ENCODE measurements around the gene ZKSCAN1. TPM values are rescaled to one million over a fixed set of nuclear protein-coding genes. Genes with fewer than 3 reads are reported as not detected.
"Not testable (repeated sequence)": the region's sequence is repeated elsewhere in the genome, so short reads cannot be mapped to it uniquely, and the experiment has no call there.

The ZKSCAN1 gene
- total and polyA plus RNA-seq, 3 donors from 2014 or later, result 30.7 to 71.3 (median 65.3) TPM

GRCh38 chr7:99984593-99984992, 30.8 kb upstream of the ZKSCAN1 start:
- 60 to 63% methylated on average over 2 of the region's 2 CpGs for WGBS, 2 donors
- H3K27me3 ChIP-seq, result no peaks in the 10 kb centered on the region

DNA sequence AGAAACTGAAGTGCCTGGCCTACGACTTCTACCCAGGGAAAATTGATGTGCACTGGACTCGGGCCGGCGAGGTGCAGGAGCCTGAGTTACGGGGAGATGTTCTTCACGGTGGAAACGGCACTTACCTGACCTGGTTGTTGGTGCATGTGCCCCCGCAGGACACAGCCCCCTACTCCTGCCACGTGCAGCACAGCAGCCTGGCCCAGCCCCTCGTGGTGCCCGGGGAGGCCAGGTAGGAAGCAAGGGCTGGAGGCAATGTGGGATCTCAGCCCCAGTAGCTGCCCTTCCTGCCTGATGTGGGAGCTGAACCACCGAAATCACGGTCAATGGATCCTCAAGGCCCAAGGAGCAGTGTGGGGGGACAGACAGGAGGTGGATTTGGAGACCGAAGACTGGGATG, 28.1 kb upstream of the ZKSCAN1 start:
- WGBS, 2 donors, result 81 to 83% methylated on average over 14 of the region's 14 CpGs
- H3K4me3 ChIP-seq; DNase-seq; H3K27me3 ChIP-seq; H3K4me1 ChIP-seq; intact Hi-C loops (cut with DNase I; ENCODE audit: low total_unique reads); H3K36me3 ChIP-seq (ENCODE audit: low read depth, missing control alignments); H3K27ac ChIP-seq; H3K9me3 ChIP-seq: not testable (repeated sequence)

More at GRCh38 chr7:99984593-99984992, 30.8 kb upstream of the ZKSCAN1 start:
- intact Hi-C loops (cut with DNase I; ENCODE audit: low total_unique reads), result no loop called here
- TF ChIP-seq, protein P1, sequence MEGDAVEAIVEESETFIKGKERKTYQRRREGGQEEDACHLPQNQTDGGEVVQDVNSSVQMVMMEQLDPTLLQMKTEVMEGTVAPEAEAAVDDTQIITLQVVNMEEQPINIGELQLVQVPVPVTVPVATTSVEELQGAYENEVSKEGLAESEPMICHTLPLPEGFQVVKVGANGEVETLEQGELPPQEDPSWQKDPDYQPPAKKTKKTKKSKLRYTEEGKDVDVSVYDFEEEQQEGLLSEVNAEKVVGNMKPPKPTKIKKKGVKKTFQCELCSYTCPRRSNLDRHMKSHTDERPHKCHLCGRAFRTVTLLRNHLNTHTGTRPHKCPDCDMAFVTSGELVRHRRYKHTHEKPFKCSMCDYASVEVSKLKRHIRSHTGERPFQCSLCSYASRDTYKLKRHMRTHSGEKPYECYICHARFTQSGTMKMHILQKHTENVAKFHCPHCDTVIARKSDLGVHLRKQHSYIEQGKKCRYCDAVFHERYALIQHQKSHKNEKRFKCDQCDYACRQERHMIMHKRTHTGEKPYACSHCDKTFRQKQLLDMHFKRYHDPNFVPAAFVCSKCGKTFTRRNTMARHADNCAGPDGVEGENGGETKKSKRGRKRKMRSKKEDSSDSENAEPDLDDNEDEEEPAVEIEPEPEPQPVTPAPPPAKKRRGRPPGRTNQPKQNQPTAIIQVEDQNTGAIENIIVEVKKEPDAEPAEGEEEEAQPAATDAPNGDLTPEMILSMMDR (IDR thresholded peaks at IDR 0.05), result no peak
- TF ChIP-seq POLR2A (IDR thresholded peaks at IDR 0.05), result no peak
- H3K9me3 ChIP-seq, result no peaks in the 10 kb centered on the region
- no peak overlapping the region for H3K27ac ChIP-seq
- H3K4me3 ChIP-seq, result no peak overlapping the region
- H3K36me3 ChIP-seq (ENCODE audit: low read depth, missing control alignments), result no peaks in the 10 kb centered on the region
- DNase-seq, result no peak
- no peaks in the 10 kb centered on the region for H3K4me1 ChIP-seq

- intact Hi-C loops (cut with DNase I; ENCODE audit: low total_unique reads), result no loop called here
- TF ChIP-seq, protein P1 (IDR thresholded peaks at IDR 0.05), result no peak
- TF ChIP-seq POLR2A (IDR thresholded peaks at IDR 0.05), result no peak
- no peak for DNase-seq
- Histone ChIP-seq H3K4me3 (no peak overlapping the region), H3K36me3 (ENCODE audit: low read depth, missing control alignments) (no peaks in the 10 kb centered on the region), H3K4me1 (peaks cover 9% of the 10 kb centered on the region), H3K27me3 (no peaks in the 10 kb centered on the region), H3K27ac (no peak overlapping the region), H3K9me3 (no peaks in the 10 kb centered on the region)
- WGBS, 2 donors, result 64 to 75% methylated on average over 5 of the region's 5 CpGs
Measured at GRCh38 chr7:99987846-99988245, 27.6 kb upstream of the ZKSCAN1 start.

GRCh38 chr7:99990460-99990852, 24.9 kb upstream of the ZKSCAN1 start:
- Histone ChIP-seq H3K4me3 (no peak overlapping the region), H3K4me1 (peaks cover 9% of the 10 kb centered on the region), H3K27ac (no peak overlapping the region), H3K9me3 (no peaks in the 10 kb centered on the region), H3K36me3 (ENCODE audit: low read depth, missing control alignments) (no peaks in the 10 kb centered on the region), H3K27me3 (no peaks in the 10 kb centered on the region)
- no peak for DNase-seq
- TF ChIP-seq, protein P1 (IDR thresholded peaks at IDR 0.05), result no peak
- intact Hi-C loops (cut with DNase I; ENCODE audit: low total_unique reads), result loop anchor here (10.0 kb wide), 1 partner anchor 94 kb away; the partner anchor contains the start of genes COPS6 and ZNF3
- 33 to 36% methylated on average over 8 to 14 of the region's 14 CpGs for WGBS, 2 donors

- H3K27me3 ChIP-seq; DNase-seq; H3K4me3 ChIP-seq; H3K9me3 ChIP-seq; H3K36me3 ChIP-seq (ENCODE audit: low read depth, missing control alignments); H3K27ac ChIP-seq: not testable (repeated sequence)
- H3K4me1 ChIP-seq, result peaks cover 13% of the 10 kb centered on the region
- 55 to 60% methylated on average over 6 of the region's 6 CpGs for WGBS, 2 donors
- intact Hi-C loops (cut with DNase I; ENCODE audit: low total_unique reads), result loop anchor here (10.0 kb wide), 1 partner anchor 93 kb away; the partner anchor contains the start of genes COPS6 and ZNF3
Measured at GRCh38 chr7:99991543-99991942, 23.9 kb upstream of the ZKSCAN1 start.

- Histone ChIP-seq H3K4me3 (no peak overlapping the region), H3K27me3 (no peaks in the 10 kb centered on the region), H3K9me3 (no peaks in the 10 kb centered on the region), H3K36me3 (ENCODE audit: low read depth, missing control alignments) (no peaks in the 10 kb centered on the region), H3K27ac (no peak overlapping the region), H3K4me1 (peaks cover 21% of the 10 kb centered on the region)
- TF ChIP-seq, protein P1 (IDR thresholded peaks at IDR 0.05), result no peak
- TF ChIP-seq POLR2A (IDR thresholded peaks at IDR 0.05), result no peak
- no peak for DNase-seq
- intact Hi-C loops (cut with DNase I; ENCODE audit: low total_unique reads), result loop anchor here (10.0 kb wide), 1 partner anchor 92 kb away; the partner anchor contains the start of genes COPS6 and ZNF3
- WGBS, 2 donors, result 70 to 83% methylated on average over 12 to 21 of the region's 21 CpGs
Measured at GRCh38 chr7:99992330-99993038, 22.9 kb upstream of the ZKSCAN1 start.

Data from testis (tissue), 3 donors.